Measurements from ENCODE around the gene FAM83G.

The FAM83G gene

DNA sequence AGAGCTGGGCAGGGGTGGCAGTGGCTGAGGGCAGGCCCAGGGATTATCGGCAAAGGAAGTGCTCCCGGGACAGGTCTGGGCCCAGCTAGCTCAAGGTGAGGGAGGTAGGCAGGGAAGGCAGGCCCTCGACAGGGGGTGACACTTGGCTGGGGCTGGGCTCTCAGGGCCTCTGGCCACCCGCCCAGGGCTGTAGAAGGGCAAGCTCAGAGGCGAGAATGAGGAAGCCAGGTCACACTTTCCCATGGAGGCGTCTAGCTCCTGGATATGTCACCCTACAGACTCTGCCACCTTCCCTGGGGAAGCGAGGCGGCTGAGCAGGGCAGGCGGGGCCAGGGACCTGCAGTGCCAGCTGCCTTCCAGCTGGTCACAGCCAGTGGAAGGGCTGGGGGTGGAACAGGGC is 19.1 kb downstream of the FAM83G start:
- TF ChIP-seq, protein P1, sequence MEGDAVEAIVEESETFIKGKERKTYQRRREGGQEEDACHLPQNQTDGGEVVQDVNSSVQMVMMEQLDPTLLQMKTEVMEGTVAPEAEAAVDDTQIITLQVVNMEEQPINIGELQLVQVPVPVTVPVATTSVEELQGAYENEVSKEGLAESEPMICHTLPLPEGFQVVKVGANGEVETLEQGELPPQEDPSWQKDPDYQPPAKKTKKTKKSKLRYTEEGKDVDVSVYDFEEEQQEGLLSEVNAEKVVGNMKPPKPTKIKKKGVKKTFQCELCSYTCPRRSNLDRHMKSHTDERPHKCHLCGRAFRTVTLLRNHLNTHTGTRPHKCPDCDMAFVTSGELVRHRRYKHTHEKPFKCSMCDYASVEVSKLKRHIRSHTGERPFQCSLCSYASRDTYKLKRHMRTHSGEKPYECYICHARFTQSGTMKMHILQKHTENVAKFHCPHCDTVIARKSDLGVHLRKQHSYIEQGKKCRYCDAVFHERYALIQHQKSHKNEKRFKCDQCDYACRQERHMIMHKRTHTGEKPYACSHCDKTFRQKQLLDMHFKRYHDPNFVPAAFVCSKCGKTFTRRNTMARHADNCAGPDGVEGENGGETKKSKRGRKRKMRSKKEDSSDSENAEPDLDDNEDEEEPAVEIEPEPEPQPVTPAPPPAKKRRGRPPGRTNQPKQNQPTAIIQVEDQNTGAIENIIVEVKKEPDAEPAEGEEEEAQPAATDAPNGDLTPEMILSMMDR (conservative IDR thresholded peaks at IDR 0.05; ENCODE audit: low read length), result no peak
- no peak for TF ChIP-seq EZH2phosphoT487 (IDR thresholded peaks at IDR 0.05; ENCODE audit: borderline replicate concordance)
- Histone ChIP-seq H3K9ac (ENCODE audit: low read depth, low read length, poor library complexity, severe bottlenecking) (no peak overlapping the region), H3K9me3 (ENCODE audit: insufficient read depth, low read depth, low read length) (no peaks in the 10 kb centered on the region), H3K79me2 (ENCODE audit: insufficient read depth, low read length) (no peaks in the 10 kb centered on the region), H3K9me2 (replicated peaks; ENCODE audit: low read depth, low read length) (no peaks in the 10 kb centered on the region), H3K4me2 (ENCODE audit: low read depth, low read length, poor library complexity, severe bottlenecking) (no peak overlapping the region), H3K36me3 (ENCODE audit: insufficient read depth, low read length) (no peaks in the 10 kb centered on the region), H3K27me3 (ENCODE audit: insufficient read depth, low read length, poor library complexity, severe bottlenecking) (peaks cover 8% of the 10 kb centered on the region), H2AFZ (ENCODE audit: low read length) (no peak overlapping the region), H3K4me1 (ENCODE audit: insufficient read depth, low read length, poor library complexity, severe bottlenecking) (peaks cover 38% of the 10 kb centered on the region), H3F3A (ENCODE audit: low read depth) (no peaks in the 10 kb centered on the region), H4K20me1 (ENCODE audit: insufficient read depth, low read length, poor library complexity, severe bottlenecking) (no peaks in the 10 kb centered on the region), H3K4me3 (ENCODE audit: low read length, poor library complexity, severe bottlenecking) (no peak overlapping the region)

DNA sequence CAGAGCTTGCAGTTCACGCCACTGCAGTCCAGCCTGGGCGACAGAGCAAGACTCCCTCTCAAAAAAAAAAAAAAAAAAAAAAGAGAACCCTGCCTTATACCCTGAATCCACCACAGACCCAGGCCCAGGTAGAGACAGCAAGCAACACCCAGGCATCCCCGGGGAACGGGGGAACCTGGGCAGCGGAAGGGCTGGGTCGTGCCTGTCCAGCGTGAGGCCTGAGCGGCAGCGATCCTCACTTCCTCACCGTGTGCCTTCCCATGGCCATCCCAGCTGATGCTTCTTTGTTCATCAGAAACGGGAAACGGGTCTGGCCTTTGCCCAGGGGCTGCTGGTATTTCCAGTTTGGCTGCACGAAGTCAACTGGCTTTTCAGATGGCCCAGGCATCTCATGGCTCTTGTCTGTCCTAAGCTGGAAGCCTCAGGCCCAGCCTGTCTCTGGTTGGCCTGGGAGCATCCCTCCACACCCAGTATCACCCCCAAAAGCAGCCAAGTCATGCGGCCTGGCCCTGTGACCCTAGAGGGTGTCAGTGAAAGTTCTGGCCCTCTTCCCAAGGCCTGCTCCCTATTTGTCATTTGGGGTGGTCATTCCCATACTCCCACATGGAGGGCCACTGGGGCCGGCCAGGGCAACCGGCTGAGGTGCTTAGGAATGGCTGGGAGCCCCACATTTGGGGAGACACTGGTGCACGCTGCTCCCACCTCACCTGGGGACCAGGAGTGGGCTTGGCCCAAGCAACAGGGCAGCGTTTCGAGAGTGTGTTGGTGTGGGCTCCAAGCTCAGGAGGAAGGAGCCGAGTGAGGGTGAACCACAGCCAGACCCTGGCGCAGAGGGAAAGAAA is 20.1 kb downstream of the FAM83G start:
- no peaks in the 10 kb centered on the region for H3F3A ChIP-seq (ENCODE audit: low read depth)
- H3K79me2 ChIP-seq (ENCODE audit: insufficient read depth, low read length), result no peaks in the 10 kb centered on the region
- no peaks in the 10 kb centered on the region for H4K20me1 ChIP-seq (ENCODE audit: insufficient read depth, low read length, poor library complexity, severe bottlenecking)
- no peaks in the 10 kb centered on the region for H3K36me3 ChIP-seq (ENCODE audit: insufficient read depth, low read length)
- H3K27me3 ChIP-seq (ENCODE audit: insufficient read depth, low read length, poor library complexity, severe bottlenecking), result peaks cover 8% of the 10 kb centered on the region
- H3K9me3 ChIP-seq (ENCODE audit: insufficient read depth, low read depth, low read length), result no peaks in the 10 kb centered on the region
- H2AFZ ChIP-seq (ENCODE audit: low read length), result no peak overlapping the region
- peaks cover 33% of the 10 kb centered on the region for H3K4me1 ChIP-seq (ENCODE audit: insufficient read depth, low read length, poor library complexity, severe bottlenecking)
- no peak overlapping the region for H3K4me2 ChIP-seq (ENCODE audit: low read depth, low read length, poor library complexity, severe bottlenecking)
- TF ChIP-seq EZH2phosphoT487 (IDR thresholded peaks at IDR 0.05; ENCODE audit: borderline replicate concordance), result no peak
- TF ChIP-seq, protein P1 (conservative IDR thresholded peaks at IDR 0.05; ENCODE audit: low read length), result no peak
- no peak overlapping the region for H3K9ac ChIP-seq (ENCODE audit: low read depth, low read length, poor library complexity, severe bottlenecking)
- H3K9me2 ChIP-seq (replicated peaks; ENCODE audit: low read depth, low read length), result no peaks in the 10 kb centered on the region
- no peak overlapping the region for H3K4me3 ChIP-seq (ENCODE audit: low read length, poor library complexity, severe bottlenecking)

DNA sequence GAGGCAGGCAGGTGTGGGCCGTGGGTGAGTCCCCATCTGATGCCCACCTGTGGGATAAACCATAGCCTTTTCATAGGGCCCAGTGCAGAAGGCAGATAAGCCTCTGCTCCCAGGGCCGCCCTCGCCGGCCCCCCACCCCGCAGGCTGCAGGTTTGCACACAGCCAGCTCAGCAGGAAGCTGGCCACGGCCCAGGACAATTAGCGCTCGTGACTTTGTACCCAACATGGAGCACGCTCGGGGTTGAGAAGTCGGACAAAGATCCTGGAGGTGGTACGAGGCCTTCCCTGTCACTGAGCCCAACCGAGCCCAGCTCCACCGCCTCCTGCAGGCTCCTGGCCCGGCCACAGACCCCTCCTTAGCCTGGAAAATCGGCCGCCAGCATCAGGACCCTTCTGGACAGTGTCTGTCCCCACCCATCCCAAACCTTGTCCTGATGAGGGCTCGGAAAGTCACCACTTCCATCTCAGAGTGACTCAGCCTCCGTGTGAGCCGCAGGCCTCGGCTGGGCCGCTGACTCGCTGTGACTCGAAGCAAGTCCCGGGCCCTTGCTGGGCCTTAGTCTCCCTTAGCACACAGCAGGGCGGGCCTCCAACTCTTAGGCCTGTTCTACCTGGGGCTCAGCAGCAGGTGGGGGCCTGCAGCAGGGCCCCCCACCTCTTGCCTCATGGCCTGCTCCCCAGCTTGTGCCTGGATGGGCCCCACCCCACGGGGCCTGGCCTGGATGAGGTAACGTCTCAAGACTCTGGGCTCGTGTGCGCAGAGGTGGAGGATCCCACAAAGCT is 22.7 kb downstream of the FAM83G start:
- no peaks in the 10 kb centered on the region for H4K20me1 ChIP-seq (ENCODE audit: insufficient read depth, low read length, poor library complexity, severe bottlenecking)
- peaks cover 13% of the 10 kb centered on the region for H3K4me1 ChIP-seq (ENCODE audit: insufficient read depth, low read length, poor library complexity, severe bottlenecking)
- H3K36me3 ChIP-seq (ENCODE audit: insufficient read depth, low read length), result no peaks in the 10 kb centered on the region
- no peaks in the 10 kb centered on the region for H3K9me2 ChIP-seq (replicated peaks; ENCODE audit: low read depth, low read length)
- no peak overlapping the region for H3K9ac ChIP-seq (ENCODE audit: low read depth, low read length, poor library complexity, severe bottlenecking)
- no peaks in the 10 kb centered on the region for H3K9me3 ChIP-seq (ENCODE audit: insufficient read depth, low read depth, low read length)
- H3K27me3 ChIP-seq (ENCODE audit: insufficient read depth, low read length, poor library complexity, severe bottlenecking), result peaks cover 8% of the 10 kb centered on the region
- H3K4me3 ChIP-seq (ENCODE audit: low read length, poor library complexity, severe bottlenecking), result no peak overlapping the region
- TF ChIP-seq EZH2phosphoT487 (IDR thresholded peaks at IDR 0.05; ENCODE audit: borderline replicate concordance), result no peak
- TF ChIP-seq, protein P1 (conservative IDR thresholded peaks at IDR 0.05; ENCODE audit: low read length), result no peak
- no peak overlapping the region for H3K4me2 ChIP-seq (ENCODE audit: low read depth, low read length, poor library complexity, severe bottlenecking)
- H3F3A ChIP-seq (ENCODE audit: low read depth), result no peaks in the 10 kb centered on the region
- H3K79me2 ChIP-seq (ENCODE audit: insufficient read depth, low read length), result no peaks in the 10 kb centered on the region
- H2AFZ ChIP-seq (ENCODE audit: low read length), result no peak overlapping the region

All from Loucy (cell line).